Stomach (tissue), 4 donors: ENCODE results near the gene EDN3.

Experiments
- POLR2A ChIP-seq, 4 donors: fragments of 450-650 bp; IDR thresholded peaks; one replicate each; pipeline ENCODE4 v1.6.1; 2016; ENCODE audit warnings: antibody characterized with exemption in 4 of 4, control low read depth in 2 of 4, mild to moderate bottlenecking in 1 of 4, moderate library complexity in 1 of 4
- POLR2AphosphoS5 ChIP-seq, 3 donors: sonication (generic); formaldehyde crosslinking; IDR thresholded peaks; one replicate each; pipeline ENCODE4 v1.6.1; 2016; ENCODE audit warnings: antibody characterized with exemption in 3 of 3
- TF ChIP-seq, protein P1 (sequence below), 7 experiments: fragments of 450-650 bp in 4 of 7; fragments of 200-600 bp in 3 of 7; sonication (generic) in 3 of 7; IDR thresholded peaks; one replicate each; pipeline ENCODE4 v1.5.1; 2016 to 2019; ENCODE audit warnings: antibody characterized with exemption in 7 of 7, control low read depth in 2 of 7, mild to moderate bottlenecking in 1 of 7

DNA sequence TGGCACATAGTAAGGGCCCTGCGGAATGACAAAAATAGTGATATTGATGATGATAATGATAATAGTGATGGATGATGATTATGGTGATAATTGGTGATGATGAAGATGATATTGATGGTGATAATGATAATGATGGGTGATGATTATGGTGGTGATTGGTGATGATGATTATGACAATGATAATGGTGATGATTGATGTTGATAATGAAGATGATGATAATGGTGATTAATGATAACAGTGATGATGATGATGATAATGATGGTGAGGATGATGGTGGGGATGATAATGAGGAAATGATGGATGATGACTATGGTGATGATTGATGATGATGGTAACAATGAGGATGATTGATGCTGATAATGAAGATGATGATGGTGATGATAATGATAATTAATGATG is 48.9 kb downstream of the EDN3 start:
- TF ChIP-seq, protein P1, sequence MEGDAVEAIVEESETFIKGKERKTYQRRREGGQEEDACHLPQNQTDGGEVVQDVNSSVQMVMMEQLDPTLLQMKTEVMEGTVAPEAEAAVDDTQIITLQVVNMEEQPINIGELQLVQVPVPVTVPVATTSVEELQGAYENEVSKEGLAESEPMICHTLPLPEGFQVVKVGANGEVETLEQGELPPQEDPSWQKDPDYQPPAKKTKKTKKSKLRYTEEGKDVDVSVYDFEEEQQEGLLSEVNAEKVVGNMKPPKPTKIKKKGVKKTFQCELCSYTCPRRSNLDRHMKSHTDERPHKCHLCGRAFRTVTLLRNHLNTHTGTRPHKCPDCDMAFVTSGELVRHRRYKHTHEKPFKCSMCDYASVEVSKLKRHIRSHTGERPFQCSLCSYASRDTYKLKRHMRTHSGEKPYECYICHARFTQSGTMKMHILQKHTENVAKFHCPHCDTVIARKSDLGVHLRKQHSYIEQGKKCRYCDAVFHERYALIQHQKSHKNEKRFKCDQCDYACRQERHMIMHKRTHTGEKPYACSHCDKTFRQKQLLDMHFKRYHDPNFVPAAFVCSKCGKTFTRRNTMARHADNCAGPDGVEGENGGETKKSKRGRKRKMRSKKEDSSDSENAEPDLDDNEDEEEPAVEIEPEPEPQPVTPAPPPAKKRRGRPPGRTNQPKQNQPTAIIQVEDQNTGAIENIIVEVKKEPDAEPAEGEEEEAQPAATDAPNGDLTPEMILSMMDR (IDR thresholded peaks at IDR 0.05) = no peak
- TF ChIP-seq POLR2A (IDR thresholded peaks at IDR 0.05) (no peak), POLR2AphosphoS5 (IDR thresholded peaks at IDR 0.05) (no peak)
